Heart left ventricle (tissue), 16 donors: ENCODE data around the gene GYG1. TPM values are rescaled to one million over a fixed set of nuclear protein-coding genes. Genes with fewer than 3 reads are reported as not detected.

ENCODE experiments used
- ATAC-seq, 4 donors: fragments of 200-7000 bp; cut with Tn5 transposase; one replicate each; pipeline ENCODE4 v1.9.1; 2020 to 2022; ENCODE audit warnings: moderate library complexity in 4 of 4, mild to moderate bottlenecking in 3 of 4, moderate number of reproducible peaks in 1 of 4
- DNase-seq, 5 donors: peaks; one replicate each; pipeline ENCODE4 v3.0.0-alpha.2; 2020
- H3K27ac ChIP-seq, 12 donors: fragments of 200-600 bp; sonication (generic) in 4 of 12; one replicate each; pipeline versions ENCODE4 v1.5.0 to v1.8.0; 2016 to 2022; ENCODE audit warnings: mild to moderate bottlenecking in 2 of 12
- H3K27me3 ChIP-seq, 9 donors: fragments of 200-600 bp; sonication (generic) in 2 of 9; one replicate each; pipeline versions ENCODE4 v1.5.1 to v1.8.0; 2016 to 2022; ENCODE audit warnings: mild to moderate bottlenecking in 3 of 9
- H3K36me3 ChIP-seq, 9 donors: fragments of 200-600 bp; sonication (generic) in 2 of 9; one replicate each; pipeline versions ENCODE4 v1.5.0 to v1.8.0; 2018 to 2022; ENCODE audit warnings: mild to moderate bottlenecking in 2 of 9
- H3K4me1 ChIP-seq, 12 donors: fragments of 200-600 bp; sonication (generic) in 4 of 12; one replicate each; pipeline versions ENCODE4 v1.5.0 to v1.8.0; 2016 to 2022; ENCODE audit warnings: mild to moderate bottlenecking in 3 of 12
- H3K4me3 ChIP-seq, 12 donors: fragments of 200-600 bp; sonication (generic) in 4 of 12; one replicate each; pipeline versions ENCODE4 v1.5.0 to v1.8.0; 2017 to 2022; ENCODE audit warnings: mild to moderate bottlenecking in 9 of 12, moderate library complexity in 4 of 12
- H3K9me3 ChIP-seq, 12 donors: fragments of 200-600 bp; sonication (generic) in 4 of 12; one replicate each; pipeline versions ENCODE4 v1.5.0 to v1.8.0; 2016 to 2022; ENCODE audit warnings: mild to moderate bottlenecking in 1 of 12
- POLR2A ChIP-seq, 2 donors: fragments of 450-650 bp; IDR thresholded peaks; one replicate each; pipeline ENCODE4 v1.6.1; 2017; ENCODE audit warnings: antibody characterized with exemption in 2 of 2, mild to moderate bottlenecking in 2 of 2, moderate library complexity in 2 of 2
- WGBS, 4 donors: extraction: QIAGEN DNeasy Blood & Tissue Kit in 2 of 4; methylation state at CpG; one replicate each; pipeline versions ENCODE4 v1.1.5 to v1.1.7; 2013 to 2018; 5-methylcytosine and 5-hydroxymethylcytosine counted together
- intact Hi-C, 10 donors: fragments of 100-400 bp; cut with DNase I; formaldehyde crosslinking; loops; one replicate each; pipeline versions ENCODE4 v1.11.1 to v1.14.2; 2022
- polyA plus RNA-seq, 2 donors: library from polyadenylated mRNA; stranded (reverse); fragments of 200-250 nt; gene quantifications; one replicate each; pipeline ENCODE4 v1.2.3, GENCODE V29; 2013
- total RNA-seq, 9 donors: library from RNA; depleted of rRNA in 2 of 9; stranded (reverse); fragments of >200 nt in 2 of 9; fragmentation: NEBNext Ultra II Directional in 3 of 9; extraction: Animal tissue kit (Norgen Biotek cat#: 25700) in 3 of 9; gene quantifications; one replicate each; pipeline versions ENCODE4 v1.1.0 to v1.2.4, GENCODE V29; 2016 to 2023
- TF ChIP-seq, protein P1 (sequence below), 12 donors: fragments of 200-600 bp; sonication (generic) in 4 of 12; IDR thresholded peaks; one replicate each; pipeline versions ENCODE4 v1.5.0 to v1.8.0; 2018 to 2022; ENCODE audit warnings: antibody characterized with exemption in 12 of 12, mild to moderate bottlenecking in 5 of 12
- donor health status: ischemic (EF 13 %, LVEDD 7.1; RV severe dilation, severe dysfunction).
- donor health status: healthy with polysubstance abuse.
- donor health status: DM: no; HTN: yes; CAD: no.
- donor health status: DM: no; HTN: no; CAD: no.
- donor health status: ischemic (EF 25% LVEDD 6.9; RV normal size, moderate dysfunction).
- donor health status: ischemic (EF 25% LVEDD 5.7; RV mildly dilated, moderate dysfunction).
- donor health status: healthy.
- donor health status: DM: yes; HTN: yes; CAD: no.
- donor health status: ischemic (EF 35%, LVEDD 5.7; RV mildly dilated, moderate dysfunction).
- donor health status: nonischemic (EF 11% LVEDD 7.7; RV severe dilation, severe dysfunction).
- donor health status: DM: yes; HTN: yes; CAD: no.
- donor health status: PGD.
- donor health status: ischemic (EF 29% LVEDD 5.4; RV normal size, mild dysfunction).
- donor health status: nonischemic (EF 23%, LVEDD 6.1; RV moderate dilation, normal function).

The GYG1 gene
- total and polyA plus RNA-seq, 11 donors = 78.2 to 313 (median 144) TPM

- TF ChIP-seq POLR2A (IDR thresholded peaks at IDR 0.05) = no peak
- TF ChIP-seq, protein P1, sequence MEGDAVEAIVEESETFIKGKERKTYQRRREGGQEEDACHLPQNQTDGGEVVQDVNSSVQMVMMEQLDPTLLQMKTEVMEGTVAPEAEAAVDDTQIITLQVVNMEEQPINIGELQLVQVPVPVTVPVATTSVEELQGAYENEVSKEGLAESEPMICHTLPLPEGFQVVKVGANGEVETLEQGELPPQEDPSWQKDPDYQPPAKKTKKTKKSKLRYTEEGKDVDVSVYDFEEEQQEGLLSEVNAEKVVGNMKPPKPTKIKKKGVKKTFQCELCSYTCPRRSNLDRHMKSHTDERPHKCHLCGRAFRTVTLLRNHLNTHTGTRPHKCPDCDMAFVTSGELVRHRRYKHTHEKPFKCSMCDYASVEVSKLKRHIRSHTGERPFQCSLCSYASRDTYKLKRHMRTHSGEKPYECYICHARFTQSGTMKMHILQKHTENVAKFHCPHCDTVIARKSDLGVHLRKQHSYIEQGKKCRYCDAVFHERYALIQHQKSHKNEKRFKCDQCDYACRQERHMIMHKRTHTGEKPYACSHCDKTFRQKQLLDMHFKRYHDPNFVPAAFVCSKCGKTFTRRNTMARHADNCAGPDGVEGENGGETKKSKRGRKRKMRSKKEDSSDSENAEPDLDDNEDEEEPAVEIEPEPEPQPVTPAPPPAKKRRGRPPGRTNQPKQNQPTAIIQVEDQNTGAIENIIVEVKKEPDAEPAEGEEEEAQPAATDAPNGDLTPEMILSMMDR (IDR thresholded peaks at IDR 0.05) = no peak
- ATAC-seq (no peak), DNase-seq (no peak)
- intact Hi-C loops = loop anchor here in 4 of 10 donors (5.0 to 10.0 kb wide), 3 partner anchors 564 to 574 kb away; no protein-coding TSS in a partner anchor
- Histone ChIP-seq H3K4me3 (no peak overlapping the region), H3K36me3 (no peaks in the 10 kb centered on the region), H3K27ac (peak overlapping the region in 1 of 12 donors; percentile 87), H3K27me3 (no peaks in the 10 kb centered on the region), H3K9me3 (no peaks in the 10 kb centered on the region), H3K4me1 (no peaks in the 10 kb centered on the region)
- WGBS, 4 donors = 84 to 86% (median 84%) methylated on average over 8 of the region's 8 CpGs
Measured at GRCh38 chr3:148948913-148949657, 42.3 kb upstream of the GYG1 start.

DNA sequence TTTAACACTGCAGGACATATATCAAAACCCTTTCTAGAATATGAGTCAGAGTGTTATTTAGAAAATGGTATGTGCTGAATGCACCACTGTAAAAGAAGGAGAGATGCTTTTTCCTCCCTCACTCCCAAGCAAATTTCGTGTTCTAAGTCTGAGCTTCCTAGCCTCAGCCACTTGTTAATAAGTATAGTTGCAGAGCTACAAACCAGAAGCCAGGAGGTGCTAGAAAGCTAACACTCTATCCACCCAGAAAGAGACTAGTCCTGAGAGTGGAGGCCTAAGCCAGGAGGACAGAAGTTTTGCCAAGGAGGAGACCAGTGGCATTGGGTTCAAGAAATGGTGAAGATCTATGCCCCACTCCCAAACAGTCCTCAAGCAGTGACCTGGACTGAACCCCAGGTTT is 40.5 kb upstream of the GYG1 start:
- intact Hi-C loops = loop anchor here in 6 of 10 donors (2.0 to 10.0 kb wide), 6 partner anchors 74 to 524 kb away; partner anchors contain the start of genes HLTF (in 1 of the 6) and TM4SF4 (in 1 of the 6)
- WGBS, 4 donors = 67 to 86% (median 76%) methylated on average over 1 of the region's 1 CpG

GRCh38 chr3:148951599-148952361 is 39.6 kb upstream of the GYG1 start:
- TF ChIP-seq, protein P1 (IDR thresholded peaks at IDR 0.05) = no peak
- TF ChIP-seq POLR2A (IDR thresholded peaks at IDR 0.05) = no peak
- intact Hi-C loops = loop anchor here in 6 of 10 donors (2.0 to 10.0 kb wide), 6 partner anchors 73 to 523 kb away; partner anchors contain the start of genes HLTF (in 1 of the 6) and TM4SF4 (in 1 of the 6)

More for the DNA sequence above, 40.5 kb upstream of the GYG1 start:
- Histone ChIP-seq H3K27ac (peak overlapping the region in 1 of 12 donors; percentile 87), H3K4me3 (no peak overlapping the region), H3K27me3 (no peaks in the 10 kb centered on the region), H3K4me1 (peaks cover 0 to 3% (median 0%) of the 10 kb centered on the region in 12 donors), H3K9me3 (no peaks in the 10 kb centered on the region), H3K36me3 (no peaks in the 10 kb centered on the region)
- TF ChIP-seq POLR2A (IDR thresholded peaks at IDR 0.05) = no peak
- TF ChIP-seq, protein P1 (IDR thresholded peaks at IDR 0.05) = peak in 3 of 12 donors; percentile 4 to 16 (median 8)
- no peak for ATAC-seq
- no peak for DNase-seq

GRCh38 chr3:148953094-148953493 is 38.2 kb upstream of the GYG1 start:
- H3K4me1 ChIP-seq = peaks cover 0 to 11% (median 2%) of the 10 kb centered on the region in 12 donors
- ATAC-seq (no peak), DNase-seq (no peak)
- H3K4me3 ChIP-seq = no peak overlapping the region
- no peaks in the 10 kb centered on the region for H3K36me3 ChIP-seq
- H3K9me3 ChIP-seq = no peaks in the 10 kb centered on the region
- intact Hi-C loops = loop anchor here in 6 of 10 donors (5.0 to 10.0 kb wide), 5 partner anchors 72 to 522 kb away; partner anchors contain the start of genes HLTF (in 1 of the 6) and TM4SF4 (in 1 of the 6)
- TF ChIP-seq, protein P1 (IDR thresholded peaks at IDR 0.05) = no peak
- TF ChIP-seq POLR2A (IDR thresholded peaks at IDR 0.05) = no peak
- no peaks in the 10 kb centered on the region for H3K27me3 ChIP-seq
- H3K27ac ChIP-seq = peak overlapping the region in 1 of 12 donors; percentile 87

More at GRCh38 chr3:148951599-148952361, 39.6 kb upstream of the GYG1 start:
- 66 to 76% (median 69%) methylated on average over 4 of the region's 4 CpGs for WGBS, 4 donors
- H3K4me3 ChIP-seq = no peak overlapping the region
- no peak for DNase-seq
- no peak for ATAC-seq
- H3K36me3 ChIP-seq = no peaks in the 10 kb centered on the region
- peaks cover 0 to 11% (median 2%) of the 10 kb centered on the region in 12 donors for H3K4me1 ChIP-seq
- no peaks in the 10 kb centered on the region for H3K27me3 ChIP-seq
- H3K9me3 ChIP-seq = no peaks in the 10 kb centered on the region
- peak overlapping the region in 1 of 12 donors; percentile 87 for H3K27ac ChIP-seq
